Measurements from ENCODE around the gene UBN2. TPM values are rescaled to one million over a fixed set of nuclear protein-coding genes. Genes with fewer than 3 reads are reported as not detected.

Gene UBN2
- total RNA-seq, 1 donor = 8.0 TPM

GRCh38 chr7:139259142-139259541 lies 28.1 kb downstream of the UBN2 start:
- DNase-seq (ENCODE audit: low read depth) = no peak
- H3K4me3 ChIP-seq (ENCODE audit: low read depth, low read length) = no peak overlapping the region
- TF ChIP-seq, protein P1, sequence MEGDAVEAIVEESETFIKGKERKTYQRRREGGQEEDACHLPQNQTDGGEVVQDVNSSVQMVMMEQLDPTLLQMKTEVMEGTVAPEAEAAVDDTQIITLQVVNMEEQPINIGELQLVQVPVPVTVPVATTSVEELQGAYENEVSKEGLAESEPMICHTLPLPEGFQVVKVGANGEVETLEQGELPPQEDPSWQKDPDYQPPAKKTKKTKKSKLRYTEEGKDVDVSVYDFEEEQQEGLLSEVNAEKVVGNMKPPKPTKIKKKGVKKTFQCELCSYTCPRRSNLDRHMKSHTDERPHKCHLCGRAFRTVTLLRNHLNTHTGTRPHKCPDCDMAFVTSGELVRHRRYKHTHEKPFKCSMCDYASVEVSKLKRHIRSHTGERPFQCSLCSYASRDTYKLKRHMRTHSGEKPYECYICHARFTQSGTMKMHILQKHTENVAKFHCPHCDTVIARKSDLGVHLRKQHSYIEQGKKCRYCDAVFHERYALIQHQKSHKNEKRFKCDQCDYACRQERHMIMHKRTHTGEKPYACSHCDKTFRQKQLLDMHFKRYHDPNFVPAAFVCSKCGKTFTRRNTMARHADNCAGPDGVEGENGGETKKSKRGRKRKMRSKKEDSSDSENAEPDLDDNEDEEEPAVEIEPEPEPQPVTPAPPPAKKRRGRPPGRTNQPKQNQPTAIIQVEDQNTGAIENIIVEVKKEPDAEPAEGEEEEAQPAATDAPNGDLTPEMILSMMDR (IDR thresholded peaks at IDR 0.05; ENCODE audit: insufficient read depth, low read length) = no peak

DNA sequence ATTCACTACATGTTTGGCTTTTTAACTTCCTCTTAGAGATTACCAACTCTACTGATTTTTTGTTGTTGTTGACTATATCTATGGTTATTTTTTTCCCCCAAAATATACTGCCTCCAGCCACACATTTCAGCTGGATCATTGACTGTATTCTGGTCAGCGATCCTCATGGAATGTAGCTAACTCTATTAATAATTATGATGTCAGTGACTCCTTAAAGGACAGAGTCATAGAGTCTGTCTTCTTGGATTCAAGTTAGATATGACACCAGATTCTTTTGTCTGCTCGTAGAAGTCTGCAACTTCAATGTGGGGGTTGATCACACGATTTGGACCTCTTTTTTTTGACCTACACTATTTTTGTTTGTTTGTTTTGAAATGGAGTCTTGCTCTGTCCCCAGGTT lies 33.2 kb downstream of the UBN2 start:
- no peak overlapping the region for H3K4me3 ChIP-seq (ENCODE audit: low read depth, low read length)
- TF ChIP-seq, protein P1 (IDR thresholded peaks at IDR 0.05; ENCODE audit: insufficient read depth, low read length) = no peak
- DNase-seq (ENCODE audit: low read depth) = no peak

GRCh38 chr7:139265673-139266072 lies 34.6 kb downstream of the UBN2 start:
- DNase-seq (ENCODE audit: low read depth) = no peak
- TF ChIP-seq, protein P1 (IDR thresholded peaks at IDR 0.05; ENCODE audit: insufficient read depth, low read length) = no peak
- H3K4me3 ChIP-seq (ENCODE audit: low read depth, low read length) = no peak overlapping the region

GRCh38 chr7:139271718-139272628 lies 40.9 kb downstream of the UBN2 start:
- DNase-seq (ENCODE audit: low read depth) = no peak
- TF ChIP-seq, protein P1 (IDR thresholded peaks at IDR 0.05; ENCODE audit: insufficient read depth, low read length) = no peak
- H3K4me3 ChIP-seq (ENCODE audit: low read depth, low read length) = no peak overlapping the region

DNA sequence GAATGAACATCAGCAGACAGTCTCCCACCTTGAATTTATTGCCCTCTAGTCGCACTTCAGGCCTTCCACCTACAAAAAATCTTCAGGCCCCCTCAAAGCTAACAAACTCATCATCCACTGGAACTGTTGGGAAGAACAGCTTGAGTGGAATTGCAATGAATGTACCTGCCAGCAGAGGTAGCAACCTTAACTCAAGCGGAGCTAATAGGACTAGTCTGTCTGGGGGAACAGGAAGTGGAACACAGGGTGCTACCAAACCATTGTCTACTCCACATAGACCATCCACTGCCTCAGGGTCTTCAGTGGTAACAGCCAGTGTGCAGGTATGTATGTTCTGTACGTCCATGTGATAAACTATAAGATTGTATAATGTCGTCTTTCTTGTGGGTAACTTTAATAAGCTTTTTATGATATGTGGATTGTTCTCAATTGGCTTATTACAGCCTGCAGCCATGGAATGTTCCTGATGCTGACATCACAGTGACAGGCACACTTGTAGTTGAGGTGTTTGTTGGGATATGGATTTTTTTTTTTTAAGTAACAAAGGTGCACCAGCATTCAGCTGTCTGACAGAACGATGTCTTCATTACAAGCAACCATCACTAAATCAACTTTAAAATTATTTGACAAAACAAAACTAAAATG lies 53.3 kb downstream of the UBN2 start:
- no peak for DNase-seq (ENCODE audit: low read depth)
- H3K4me3 ChIP-seq (ENCODE audit: low read depth, low read length) = no peak overlapping the region
- TF ChIP-seq, protein P1 (IDR thresholded peaks at IDR 0.05; ENCODE audit: insufficient read depth, low read length) = no peak

- TF ChIP-seq, protein P1 (IDR thresholded peaks at IDR 0.05; ENCODE audit: insufficient read depth, low read length) = no peak
- DNase-seq (ENCODE audit: low read depth) = no peak
- no peak overlapping the region for H3K4me3 ChIP-seq (ENCODE audit: low read depth, low read length)
Measured at GRCh38 chr7:139286144-139286543, 55.1 kb downstream of the UBN2 start.
